ENCODE measurements around the gene IFT27. TPM values are rescaled to one million over a fixed set of nuclear protein-coding genes. Genes with fewer than 3 reads are reported as not detected.

IFT27 gene
- total RNA-seq, 1 experiment from 2014 or later = 23.2 TPM

GRCh38 chr22:36796552-36797175, 20.7 kb upstream of the IFT27 start:
- Histone ChIP-seq H3K4me1 (ENCODE audit: control insufficient read depth in 1 of 2, insufficient read depth in 2 of 2, low read length in 2 of 2) (no peaks in the 10 kb centered on the region), H3K79me2 (ENCODE audit: insufficient read depth, low read length) (no peaks in the 10 kb centered on the region), H3K9me3 (ENCODE audit: control insufficient read depth in 1 of 2, insufficient read depth in 1 of 2, low read depth in 1 of 2, low read length in 2 of 2) (no peaks in the 10 kb centered on the region), H3K4me2 (ENCODE audit: low read length) (no peak overlapping the region), H3K9ac (ENCODE audit: low read length) (no peak overlapping the region), H3K27me3 (ENCODE audit: insufficient read depth, low read length) (peaks cover 4% of the 10 kb centered on the region; the same call in 1 of the 2 replicates), H2AFZ (ENCODE audit: low read depth, low read length, poor library complexity, severe bottlenecking) (no peak overlapping the region), H3K36me3 (ENCODE audit: control insufficient read depth in 1 of 2, insufficient read depth in 2 of 2, low read length in 2 of 2) (no peaks in the 10 kb centered on the region), H3K4me3 (replicated peaks in 1 of 2; ENCODE audit: low read depth in 1 of 2, low read length in 2 of 2) (no peak overlapping the region), H3K27ac (ENCODE audit: low read depth, low read length) (no peak overlapping the region), H4K20me1 (ENCODE audit: insufficient read depth) (no peaks in the 10 kb centered on the region), H3K9me2 (ENCODE audit: insufficient read depth) (no peaks in the 10 kb centered on the region)
- ATAC-seq = no peak
- no peak for DNase-seq (ENCODE audit: low read depth, low spot score)
- CTCF ChIA-PET = no interaction called here
- intact Hi-C loops (cut with micrococcal nuclease) = no loop called here
- TF ChIP-seq REST (IDR thresholded peaks at IDR 0.05; ENCODE audit: low read depth) = no peak
- TF ChIP-seq, protein P1, sequence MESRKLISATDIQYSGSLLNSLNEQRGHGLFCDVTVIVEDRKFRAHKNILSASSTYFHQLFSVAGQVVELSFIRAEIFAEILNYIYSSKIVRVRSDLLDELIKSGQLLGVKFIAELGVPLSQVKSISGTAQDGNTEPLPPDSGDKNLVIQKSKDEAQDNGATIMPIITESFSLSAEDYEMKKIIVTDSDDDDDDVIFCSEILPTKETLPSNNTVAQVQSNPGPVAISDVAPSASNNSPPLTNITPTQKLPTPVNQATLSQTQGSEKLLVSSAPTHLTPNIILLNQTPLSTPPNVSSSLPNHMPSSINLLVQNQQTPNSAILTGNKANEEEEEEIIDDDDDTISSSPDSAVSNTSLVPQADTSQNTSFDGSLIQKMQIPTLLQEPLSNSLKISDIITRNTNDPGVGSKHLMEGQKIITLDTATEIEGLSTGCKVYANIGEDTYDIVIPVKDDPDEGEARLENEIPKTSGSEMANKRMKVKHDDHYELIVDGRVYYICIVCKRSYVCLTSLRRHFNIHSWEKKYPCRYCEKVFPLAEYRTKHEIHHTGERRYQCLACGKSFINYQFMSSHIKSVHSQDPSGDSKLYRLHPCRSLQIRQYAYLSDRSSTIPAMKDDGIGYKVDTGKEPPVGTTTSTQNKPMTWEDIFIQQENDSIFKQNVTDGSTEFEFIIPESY (IDR thresholded peaks at IDR 0.05; ENCODE audit: extremely low read depth, insufficient replicate concordance, low read length) = no peak
- no peak for TF ChIP-seq RAD21 (IDR thresholded peaks at IDR 0.05; ENCODE audit: low read depth)
- TF ChIP-seq JUND (IDR thresholded peaks at IDR 0.05) = no peak
- TF ChIP-seq, protein P2, sequence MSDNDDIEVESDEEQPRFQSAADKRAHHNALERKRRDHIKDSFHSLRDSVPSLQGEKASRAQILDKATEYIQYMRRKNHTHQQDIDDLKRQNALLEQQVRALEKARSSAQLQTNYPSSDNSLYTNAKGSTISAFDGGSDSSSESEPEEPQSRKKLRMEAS (IDR thresholded peaks at IDR 0.05) = no peak
- no peak for TF ChIP-seq SP1 (IDR thresholded peaks at IDR 0.05; ENCODE audit: low read depth)
- no peak for TF ChIP-seq YY1 (IDR thresholded peaks at IDR 0.05; ENCODE audit: extremely low read depth, insufficient replicate concordance, low read depth, low read length)
- TF ChIP-seq, protein P3, sequence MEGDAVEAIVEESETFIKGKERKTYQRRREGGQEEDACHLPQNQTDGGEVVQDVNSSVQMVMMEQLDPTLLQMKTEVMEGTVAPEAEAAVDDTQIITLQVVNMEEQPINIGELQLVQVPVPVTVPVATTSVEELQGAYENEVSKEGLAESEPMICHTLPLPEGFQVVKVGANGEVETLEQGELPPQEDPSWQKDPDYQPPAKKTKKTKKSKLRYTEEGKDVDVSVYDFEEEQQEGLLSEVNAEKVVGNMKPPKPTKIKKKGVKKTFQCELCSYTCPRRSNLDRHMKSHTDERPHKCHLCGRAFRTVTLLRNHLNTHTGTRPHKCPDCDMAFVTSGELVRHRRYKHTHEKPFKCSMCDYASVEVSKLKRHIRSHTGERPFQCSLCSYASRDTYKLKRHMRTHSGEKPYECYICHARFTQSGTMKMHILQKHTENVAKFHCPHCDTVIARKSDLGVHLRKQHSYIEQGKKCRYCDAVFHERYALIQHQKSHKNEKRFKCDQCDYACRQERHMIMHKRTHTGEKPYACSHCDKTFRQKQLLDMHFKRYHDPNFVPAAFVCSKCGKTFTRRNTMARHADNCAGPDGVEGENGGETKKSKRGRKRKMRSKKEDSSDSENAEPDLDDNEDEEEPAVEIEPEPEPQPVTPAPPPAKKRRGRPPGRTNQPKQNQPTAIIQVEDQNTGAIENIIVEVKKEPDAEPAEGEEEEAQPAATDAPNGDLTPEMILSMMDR (IDR thresholded peaks at IDR 0.05 in 2 of 3, conservative IDR thresholded peaks at IDR 0.05 in 1 of 3; ENCODE audit: borderline replicate concordance in 1 of 3, insufficient read depth in 1 of 3, low read depth in 2 of 3, low read length in 2 of 3) = no peak
- TF ChIP-seq TCF7L2 (IDR thresholded peaks at IDR 0.05; ENCODE audit: borderline replicate concordance, extremely low read depth, insufficient read depth, insufficient read length) = no peak
- no peak for TF ChIP-seq EZH2 (IDR thresholded peaks at IDR 0.05)
- TF ChIP-seq ZFX (IDR thresholded peaks at IDR 0.05) = no peak
- no peak for TF ChIP-seq SIN3A (IDR thresholded peaks at IDR 0.05; ENCODE audit: low read depth)
- no peak for TF ChIP-seq ZNF274 (IDR thresholded peaks at IDR 0.05; ENCODE audit: low read depth, low read length)
- no TSS peak for BruUV-seq (replicated peaks)
- RAD21 ChIA-PET (ENCODE audit: low non-redundant PET in 1 of 2, low total read pairs in 2 of 2, uncharacterized antibody in 2 of 2, unreplicated experiment in 2 of 2) = no interaction called here
- POLR2A ChIA-PET = no interaction called here

Measured in HCT116 (cell line).